Activated naive CD4-positive, alpha-beta T cell treated with anti-CD3 and anti-CD28 coated beads, Interleukin-2, amount 50 U/mL, for 16 hours (primary cell): ENCODE results near the gene ENTREP3.

Source experiments
- DNase-seq: peaks from one replicate; pipeline ENCODE4 v3.0.0-alpha.2; 2020

ENTREP3 gene

GRCh38 chr1:155277902-155278688, 22.8 kb upstream of the ENTREP3 start:
- peak; percentile 82 for DNase-seq

- peak; percentile 93 for DNase-seq
Measured at GRCh38 chr1:155277070-155277901, 22.0 kb upstream of the ENTREP3 start, which contains the start of gene HCN3. TSS of gene HCN3 (plus strand) at chr1:155277463. CDS start at chr1:155277591, 128 bp downstream.

- peak; percentile 99 for DNase-seq
Measured at GRCh38 chr1:155273343-155274245, 18.3 kb upstream of the ENTREP3 start, which contains the start of gene CLK2. TSS of gene CLK2 (minus strand) at chr1:155273504. CDS start at chr1:155270977, 2,527 bp downstream.

- no peak for DNase-seq
Measured at GRCh38 chr1:155272466-155273342, 17.4 kb upstream of the ENTREP3 start.

- no peak for DNase-seq
Measured at GRCh38 chr1:155269381-155269780, 14.1 kb upstream of the ENTREP3 start.

- DNase-seq, result no peak
Measured at GRCh38 chr1:155268630-155269029, 13.3 kb upstream of the ENTREP3 start.

- DNase-seq, result no peak
Measured at GRCh38 chr1:155267373-155267772, 12.1 kb upstream of the ENTREP3 start.

- no peak for DNase-seq
Measured at GRCh38 chr1:155266553-155266952, 11.3 kb upstream of the ENTREP3 start.

GRCh38 chr1:155263067-155263466, 7.8 kb upstream of the ENTREP3 start:
- no peak for DNase-seq

GRCh38 chr1:155261852-155262673, 6.8 kb upstream of the ENTREP3 start, which contains the start of gene SCAMP3:
TSS of gene SCAMP3 (minus strand) at chr1:155262360. CDS start at chr1:155262151, 209 bp downstream.
- DNase-seq, result peak; percentile 82

GRCh38 chr1:155261493-155261851, 6.2 kb upstream of the ENTREP3 start:
- no peak for DNase-seq

GRCh38 chr1:155260276-155260675, 5.0 kb upstream of the ENTREP3 start:
- no peak for DNase-seq

- no peak for DNase-seq
Measured at GRCh38 chr1:155256058-155256852, 972 bp upstream of the ENTREP3 start.

GRCh38 chr1:155254714-155255242, 505 bp downstream of the ENTREP3 start:
- no peak for DNase-seq

- DNase-seq, result no peak
Measured at GRCh38 chr1:155254228-155254713, 1.0 kb downstream of the ENTREP3 start.

- DNase-seq, result no peak
Measured at GRCh38 chr1:155253797-155254196, 1.5 kb downstream of the ENTREP3 start.

GRCh38 chr1:155253208-155253607, 2.1 kb downstream of the ENTREP3 start:
- no peak for DNase-seq

- DNase-seq, result no peak
Measured at GRCh38 chr1:155251566-155251965, 3.7 kb downstream of the ENTREP3 start.
